ENCODE data around the gene RNASE12. TPM values are rescaled to one million over a fixed set of nuclear protein-coding genes. Genes with fewer than 3 reads are reported as not detected.

The RNASE12 gene
- total RNA-seq, 1 experiment from 2014 or later, result not detected

GRCh38 chr14:20578784-20579502, 12.2 kb downstream of the RNASE12 start:
- TF ChIP-seq JUND (IDR thresholded peaks at IDR 0.05), result no peak
- ChIA-PET CTCF (no interaction called here), RAD21 (ENCODE audit: low non-redundant PET in 1 of 2, low total read pairs in 2 of 2, uncharacterized antibody in 2 of 2, unreplicated experiment in 2 of 2) (no interaction called here), POLR2A (no interaction called here)
- no peaks in the 10 kb centered on the region for H3K4me1 ChIP-seq (ENCODE audit: control insufficient read depth in 1 of 2, insufficient read depth in 2 of 2, low read length in 2 of 2)
- H3K27ac ChIP-seq (ENCODE audit: low read depth, low read length), result no peak overlapping the region
- H3K27me3 ChIP-seq (ENCODE audit: insufficient read depth, low read length), result peaks cover 4% of the 10 kb centered on the region; the same call in 1 of the 2 replicates
- BruUV-seq (replicated peaks), result no TSS peak
- H3K36me3 ChIP-seq (ENCODE audit: control insufficient read depth in 1 of 2, insufficient read depth in 2 of 2, low read length in 2 of 2), result no peaks in the 10 kb centered on the region
- no peak overlapping the region for H3K4me3 ChIP-seq (replicated peaks in 1 of 2; ENCODE audit: low read depth in 1 of 2, low read length in 2 of 2)
- no peaks in the 10 kb centered on the region for H3K79me2 ChIP-seq (ENCODE audit: insufficient read depth, low read length)
- intact Hi-C loops (cut with micrococcal nuclease), result no loop called here
- no peaks in the 10 kb centered on the region for H4K20me1 ChIP-seq (ENCODE audit: insufficient read depth)
- H2AFZ ChIP-seq (ENCODE audit: low read depth, low read length, poor library complexity, severe bottlenecking), result no peak overlapping the region
- no peak overlapping the region for H3K9ac ChIP-seq (ENCODE audit: low read length)
- H3K4me2 ChIP-seq (ENCODE audit: low read length), result no peak overlapping the region
- DNase-seq (ENCODE audit: low read depth, low spot score) (no peak), ATAC-seq (no peak)
- no peaks in the 10 kb centered on the region for H3K9me2 ChIP-seq (ENCODE audit: insufficient read depth)
- no peaks in the 10 kb centered on the region for H3K9me3 ChIP-seq (ENCODE audit: control insufficient read depth in 1 of 2, insufficient read depth in 1 of 2, low read depth in 1 of 2, low read length in 2 of 2)

- H3K9ac ChIP-seq (ENCODE audit: low read length), result no peak overlapping the region
- CTCF ChIA-PET, result no interaction called here
- H3K27ac ChIP-seq (ENCODE audit: low read depth, low read length), result no peak overlapping the region
- no peaks in the 10 kb centered on the region for H3K36me3 ChIP-seq (ENCODE audit: control insufficient read depth in 1 of 2, insufficient read depth in 2 of 2, low read length in 2 of 2)
- ATAC-seq, result no peak
- H3K4me2 ChIP-seq (ENCODE audit: low read length), result no peak overlapping the region
- no peak overlapping the region for H2AFZ ChIP-seq (ENCODE audit: low read depth, low read length, poor library complexity, severe bottlenecking)
- intact Hi-C loops (cut with micrococcal nuclease), result no loop called here
- H3K4me1 ChIP-seq (ENCODE audit: control insufficient read depth in 1 of 2, insufficient read depth in 2 of 2, low read length in 2 of 2), result no peaks in the 10 kb centered on the region
- H4K20me1 ChIP-seq (ENCODE audit: insufficient read depth), result no peaks in the 10 kb centered on the region
- no peaks in the 10 kb centered on the region for H3K27me3 ChIP-seq (ENCODE audit: insufficient read depth, low read length)
- H3K9me3 ChIP-seq (ENCODE audit: control insufficient read depth in 1 of 2, insufficient read depth in 1 of 2, low read depth in 1 of 2, low read length in 2 of 2), result no peaks in the 10 kb centered on the region
- H3K4me3 ChIP-seq (replicated peaks in 1 of 2; ENCODE audit: low read depth in 1 of 2, low read length in 2 of 2), result no peak overlapping the region
- POLR2A ChIA-PET, result no interaction called here
- RAD21 ChIA-PET (ENCODE audit: low non-redundant PET in 1 of 2, low total read pairs in 2 of 2, uncharacterized antibody in 2 of 2, unreplicated experiment in 2 of 2), result no interaction called here
- H3K79me2 ChIP-seq (ENCODE audit: insufficient read depth, low read length), result no peaks in the 10 kb centered on the region
- TF ChIP-seq ATF3 (IDR thresholded peaks at IDR 0.05) (no peak), REST (IDR thresholded peaks at IDR 0.05; ENCODE audit: low read depth) (no peak), ZNF274 (IDR thresholded peaks at IDR 0.05; ENCODE audit: low read depth, low read length) (no peak), ELF1 (IDR thresholded peaks at IDR 0.05; ENCODE audit: borderline replicate concordance, low read depth) (no peak), CBX3 (IDR thresholded peaks at IDR 0.05; ENCODE audit: low read depth) (no peak), SIN3A (IDR thresholded peaks at IDR 0.05; ENCODE audit: low read depth) (no peak), TCF7L2 (IDR thresholded peaks at IDR 0.05; ENCODE audit: borderline replicate concordance, extremely low read depth, insufficient read depth, insufficient read length) (no peak), SP1 (IDR thresholded peaks at IDR 0.05; ENCODE audit: low read depth) (no peak), EZH2phosphoT487 (IDR thresholded peaks at IDR 0.05; ENCODE audit: borderline replicate concordance) (no peak), SRF (IDR thresholded peaks at IDR 0.05; ENCODE audit: low read depth) (no peak), EZH2 (IDR thresholded peaks at IDR 0.05) (no peak), CTCF (IDR thresholded peaks at IDR 0.05 in 2 of 3, conservative IDR thresholded peaks at IDR 0.05 in 1 of 3; ENCODE audit: borderline replicate concordance in 1 of 3, insufficient read depth in 1 of 3, low read depth in 2 of 3, low read length in 2 of 3) (no peak)
- no TSS peak for BruUV-seq (replicated peaks)
- no peak for DNase-seq (ENCODE audit: low read depth, low spot score)
- H3K9me2 ChIP-seq (ENCODE audit: insufficient read depth), result no peaks in the 10 kb centered on the region
These were observed 12.9 kb downstream of the RNASE12 start for GRCh38 chr14:20578325-20578724.

Measured in HCT116 (cell line).